GM21390 (cell line): ENCODE measurements around the gene WDR90.

Experiments
- ATAC-seq: cut with Tn5 transposase; IDR thresholded peaks from one replicate; pipeline ENCODE4 v1.9.1; 2021; ENCODE audit not compliant: unreplicated experiment

The WDR90 gene

DNA sequence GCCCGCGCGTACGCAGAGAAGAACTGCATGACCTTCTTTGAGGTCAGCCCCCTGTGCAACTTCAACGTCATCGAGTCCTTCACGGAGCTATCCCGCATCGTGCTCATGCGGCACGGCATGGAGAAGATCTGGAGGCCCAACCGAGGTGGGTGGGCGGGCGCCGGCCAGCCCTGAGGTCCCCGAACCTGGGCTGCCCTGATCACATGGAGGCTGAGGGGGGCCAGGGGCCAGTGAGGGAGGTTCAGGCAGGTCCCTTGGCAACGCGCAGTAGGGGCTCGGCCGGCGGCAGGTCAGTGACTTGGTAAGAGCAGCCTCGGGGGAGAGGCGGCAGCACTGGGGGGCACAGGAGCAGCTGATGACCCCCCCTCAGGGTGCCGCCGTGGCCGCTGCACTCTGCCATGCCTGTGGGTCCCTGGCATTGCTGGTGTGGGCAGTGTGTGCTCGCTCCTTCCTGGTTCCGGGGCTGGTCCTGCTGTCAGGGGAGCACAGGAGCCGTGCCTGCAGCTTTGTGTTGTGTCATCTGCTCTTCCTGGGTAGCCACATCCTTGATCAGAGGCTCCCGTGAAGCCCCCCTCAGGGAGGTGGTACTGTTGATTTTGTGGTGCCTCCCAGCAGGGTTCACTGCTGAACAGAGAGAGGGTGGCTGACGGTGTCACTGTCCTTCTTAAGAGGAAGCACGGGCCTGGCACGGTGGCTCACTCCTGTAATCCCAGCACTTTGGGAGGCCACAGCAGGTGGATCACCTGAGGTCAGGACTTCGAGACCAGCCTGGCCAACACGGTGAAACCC, 23.0 kb upstream of the WDR90 start:
- ATAC-seq = no peak

- no peak for ATAC-seq
Observed at GRCh38 chr16:626787-627453, 22.2 kb upstream of the WDR90 start.

DNA sequence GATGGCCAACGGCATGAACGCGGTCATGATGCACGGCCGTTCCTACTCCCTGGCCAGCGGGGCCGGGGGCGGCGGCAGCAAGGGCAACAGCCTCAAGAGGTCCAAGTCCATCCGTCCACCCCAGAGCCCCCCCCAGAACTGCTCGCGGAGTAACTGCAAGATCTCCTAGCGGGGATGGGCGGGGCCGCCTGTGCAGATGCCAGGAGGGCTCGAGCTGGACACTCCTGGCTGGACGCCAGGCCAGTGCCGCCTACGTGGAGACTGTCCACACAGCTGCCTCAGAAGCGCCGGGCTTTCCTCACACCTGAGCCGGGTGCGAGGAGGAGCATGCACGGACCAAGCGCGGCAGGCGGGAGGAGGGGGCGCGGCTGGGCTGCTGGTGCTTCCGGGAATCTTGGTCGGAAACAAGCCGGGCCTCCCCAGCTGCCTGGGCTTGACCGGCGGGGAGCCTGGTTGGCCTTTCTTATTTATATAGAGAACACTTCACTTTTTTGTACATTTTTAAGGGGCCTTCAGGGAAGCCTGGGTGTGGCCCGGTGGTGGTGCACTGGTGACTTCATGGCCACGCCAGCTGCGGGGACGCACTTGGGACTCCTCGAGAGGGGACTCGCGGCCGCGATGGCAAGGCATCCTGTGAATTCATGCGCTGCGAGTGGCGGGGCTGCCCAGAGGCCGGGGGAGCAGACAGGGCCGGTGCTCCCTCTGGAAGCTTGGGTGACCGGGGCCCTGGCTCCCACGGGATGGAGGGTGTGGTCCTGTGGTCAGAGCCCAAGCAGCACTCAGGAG, 21.5 kb upstream of the WDR90 start:
- no peak for ATAC-seq

GRCh38 chr16:628321-629061, 20.7 kb upstream of the WDR90 start:
- no peak for ATAC-seq

DNA sequence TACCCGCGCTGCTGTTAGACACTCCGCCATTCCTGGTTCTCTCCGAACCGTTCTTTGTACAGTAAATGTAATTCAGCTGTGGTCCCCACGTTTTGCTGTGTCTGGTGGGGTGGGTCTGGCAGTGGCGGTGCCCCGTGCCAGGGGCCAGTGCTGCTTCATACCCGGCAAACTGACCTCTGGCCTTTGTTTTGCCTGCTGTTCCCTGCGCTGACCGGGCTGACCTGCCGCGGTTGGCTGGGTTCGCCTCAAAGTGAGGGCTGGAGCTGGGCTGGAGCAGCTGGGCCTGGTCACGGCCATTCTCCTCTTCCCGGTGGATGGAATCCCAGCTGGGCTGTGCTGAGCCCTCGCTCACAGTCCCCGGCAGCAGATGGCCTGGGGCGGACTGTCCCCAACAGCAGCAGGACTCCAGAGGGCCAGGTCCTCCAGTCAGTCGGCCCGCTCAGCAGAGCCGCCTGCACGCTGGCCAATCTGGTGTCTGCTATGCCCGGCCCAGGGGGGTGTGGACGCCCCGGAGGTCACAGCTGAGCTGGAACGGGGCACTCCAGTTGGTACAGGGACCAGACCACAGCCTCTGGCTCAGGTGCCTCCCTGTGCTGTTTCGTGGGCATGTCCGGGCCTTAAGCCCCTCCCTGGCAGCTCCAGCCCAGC, 19.9 kb upstream of the WDR90 start:
- ATAC-seq = no peak

- no peak for ATAC-seq
Observed at GRCh38 chr16:629833-630248, 19.3 kb upstream of the WDR90 start.

DNA sequence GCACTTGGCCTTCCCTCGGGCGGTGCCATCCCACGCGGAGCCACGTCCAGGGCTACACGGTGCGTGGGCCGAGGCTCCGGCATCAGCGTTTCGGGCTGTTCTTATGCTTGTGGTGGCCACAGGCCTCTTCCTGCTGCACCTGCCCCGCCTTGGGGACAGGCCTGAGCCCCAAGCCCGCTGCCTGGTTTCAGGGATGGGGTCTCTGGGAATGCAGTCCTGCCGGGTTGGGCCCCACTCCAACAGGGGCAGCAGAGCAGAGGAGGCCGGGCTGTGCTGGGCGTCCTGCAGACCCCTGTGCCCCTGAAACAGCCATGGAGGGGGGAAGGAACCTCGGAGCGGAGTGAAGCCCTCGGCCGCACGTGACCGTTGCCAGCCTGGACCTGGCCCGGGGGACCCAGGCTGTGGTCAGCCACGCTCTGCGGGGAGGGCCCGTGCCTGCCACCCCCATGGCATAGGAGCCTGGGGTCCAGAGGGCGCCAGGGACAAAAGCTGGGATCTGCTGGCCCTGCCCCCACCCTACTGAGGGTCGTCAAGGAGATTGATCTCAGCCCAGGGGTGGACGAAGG, 18.8 kb upstream of the WDR90 start:
- ATAC-seq = no peak

- ATAC-seq = no peak
Observed at GRCh38 chr16:630815-631405, 18.3 kb upstream of the WDR90 start, which contains the start of gene WFIKKN1. TSS of gene WFIKKN1 (plus strand) at chr16:630985. CDS start at chr16:631254, 269 bp downstream.

GRCh38 chr16:631808-632358, 17.3 kb upstream of the WDR90 start:
- no peak for ATAC-seq

- no peak for ATAC-seq
Observed at GRCh38 chr16:632486-633335, 16.5 kb upstream of the WDR90 start.

DNA sequence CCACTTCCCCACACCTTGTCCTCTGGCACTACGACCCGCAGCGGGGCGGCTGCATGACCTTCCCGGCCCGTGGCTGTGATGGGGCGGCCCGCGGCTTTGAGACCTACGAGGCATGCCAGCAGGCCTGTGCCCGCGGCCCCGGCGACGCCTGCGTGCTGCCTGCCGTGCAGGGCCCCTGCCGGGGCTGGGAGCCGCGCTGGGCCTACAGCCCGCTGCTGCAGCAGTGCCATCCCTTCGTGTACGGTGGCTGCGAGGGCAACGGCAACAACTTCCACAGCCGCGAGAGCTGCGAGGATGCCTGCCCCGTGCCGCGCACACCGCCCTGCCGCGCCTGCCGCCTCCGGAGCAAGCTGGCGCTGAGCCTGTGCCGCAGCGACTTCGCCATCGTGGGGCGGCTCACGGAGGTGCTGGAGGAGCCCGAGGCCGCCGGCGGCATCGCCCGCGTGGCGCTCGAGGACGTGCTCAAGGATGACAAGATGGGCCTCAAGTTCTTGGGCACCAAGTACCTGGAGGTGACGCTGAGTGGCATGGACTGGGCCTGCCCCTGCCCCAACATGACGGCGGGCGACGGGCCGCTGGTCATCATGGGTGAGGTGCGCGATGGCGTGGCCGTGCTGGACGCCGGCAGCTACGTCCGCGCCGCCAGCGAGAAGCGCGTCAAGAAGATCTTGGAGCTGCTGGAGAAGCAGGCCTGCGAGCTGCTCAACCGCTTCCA, 15.7 kb upstream of the WDR90 start:
- ATAC-seq = no peak

GRCh38 chr16:634051-634670, 15.0 kb upstream of the WDR90 start:
- ATAC-seq = no peak

- no peak for ATAC-seq
Observed at GRCh38 chr16:634996-635395, 14.2 kb upstream of the WDR90 start.

GRCh38 chr16:635573-636205, 13.5 kb upstream of the WDR90 start:
- peak; percentile 2 for ATAC-seq

- ATAC-seq = peak; percentile 59
Observed at GRCh38 chr16:636206-637080, 12.7 kb upstream of the WDR90 start, which contains the start of gene METTL26. TSS of gene METTL26 (minus strand) at chr16:636305. CDS start at chr16:636290, 15 bp downstream.
